Erythroblast (primary cell): ENCODE data around the gene FAIM2.

Experiments used
- GATA1 ChIP-seq: IDR thresholded peaks from 2 replicates; pipeline ENCODE4 v1.6.1; 2011; ENCODE audit warnings: low read depth, mild to moderate bottlenecking, control low read depth, low read length, moderate library complexity
- POLR2A ChIP-seq: IDR thresholded peaks from 2 replicates; pipeline ENCODE4 v1.6.1; 2011; ENCODE audit warnings: mild to moderate bottlenecking, low read length

DNA sequence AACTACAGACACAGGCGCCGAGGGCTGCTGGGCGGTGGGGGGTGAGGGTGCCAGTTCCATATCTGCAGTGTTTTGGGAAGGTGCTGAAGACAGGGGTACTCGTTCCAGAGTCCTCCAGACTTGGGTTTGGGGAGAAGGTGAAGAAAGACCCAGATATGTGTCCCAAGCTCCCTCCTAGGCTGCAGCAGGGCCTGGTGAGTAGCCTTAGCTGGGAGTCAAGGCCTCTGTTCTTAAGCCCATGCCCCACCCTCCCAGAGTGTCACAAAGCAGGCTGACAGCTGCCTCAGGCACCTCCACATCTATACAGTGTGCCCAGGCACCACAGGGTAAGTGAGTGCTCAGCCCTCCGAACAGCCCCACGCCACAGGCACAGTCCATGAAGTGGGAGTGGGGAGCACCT is 79.7 kb downstream of the FAIM2 start:
- TF ChIP-seq POLR2A (no peak), GATA1 (no peak)
